Hepatocyte (in vitro differentiated cells): ENCODE results near the gene STARD7. TPM values are rescaled to one million over a fixed set of nuclear protein-coding genes. Genes with fewer than 3 reads are reported as not detected.

Source experiments
- DNase-seq: peaks from one replicate; pipeline ENCODE4 v3.0.0-alpha.2; 2016; ENCODE audit warnings: low spot score
- H2AFZ ChIP-seq: fragments of 200-600 bp; sonication (generic); 2 replicates; pipeline ENCODE4 v1.6.0; 2016; ENCODE audit warnings: antibody characterized with exemption, mild to moderate bottlenecking
- H3K27ac ChIP-seq: fragments of 200-600 bp; sonication (generic); 2 replicates; pipeline ENCODE4 v1.5.1; 2016; ENCODE audit warnings: mild to moderate bottlenecking
- H3K27me3 ChIP-seq: fragments of 200-600 bp; sonication (generic); 2 replicates; pipeline ENCODE4 v1.6.1; 2016
- H3K36me3 ChIP-seq: fragments of 200-600 bp; sonication (generic); replicated peaks from 2 replicates; pipeline ENCODE4 v1.5.1; 2016; ENCODE audit warnings: low read depth; ENCODE audit not compliant: insufficient read depth
- H3K4me1 ChIP-seq: fragments of 200-600 bp; sonication (generic); 2 replicates; pipeline ENCODE4 v1.5.1; 2016; ENCODE audit warnings: mild to moderate bottlenecking, moderate library complexity; ENCODE audit not compliant: insufficient read depth
- H3K4me2 ChIP-seq: fragments of 200-600 bp; sonication (generic); 2 replicates; pipeline ENCODE4 v1.6.0; 2016
- H3K4me3 ChIP-seq: fragments of 200-600 bp; sonication (generic); 2 replicates; pipeline ENCODE4 v1.5.1; 2016; ENCODE audit warnings: mild to moderate bottlenecking
- H3K79me2 ChIP-seq: fragments of 200-600 bp; sonication (generic); 2 replicates; pipeline ENCODE4 v1.6.0; 2017; ENCODE audit warnings: mild to moderate bottlenecking
- H3K9me2 ChIP-seq: fragments of 200-600 bp; sonication (generic); replicated peaks from 2 replicates; pipeline ENCODE4 v1.6.0; 2017; ENCODE audit warnings: mild to moderate bottlenecking; ENCODE audit not compliant: insufficient read depth
- H3K9me3 ChIP-seq: fragments of 200-600 bp; sonication (generic); 2 replicates; pipeline ENCODE4 v1.5.1; 2016; ENCODE audit warnings: low read depth, mild to moderate bottlenecking
- H4K20me1 ChIP-seq: fragments of 200-600 bp; sonication (generic); 2 replicates; pipeline ENCODE4 v1.6.0; 2016; ENCODE audit warnings: mild to moderate bottlenecking; ENCODE audit not compliant: insufficient read depth, poor library complexity, severe bottlenecking
- CTCF ChIP-seq: fragments of 200-600 bp; sonication (generic); IDR thresholded peaks from 2 replicates; pipeline ENCODE4 v1.5.1; 2016; ENCODE audit warnings: antibody characterized with exemption, mild to moderate bottlenecking; ENCODE audit not compliant: poor library complexity
- EZH2 ChIP-seq: fragments of 200-600 bp; sonication (generic); IDR thresholded peaks from 2 replicates; pipeline ENCODE4 v1.6.1; 2016; ENCODE audit warnings: antibody characterized with exemption, mild to moderate bottlenecking, borderline replicate concordance
- EZH2phosphoT487 ChIP-seq: fragments of 200-600 bp; sonication (generic); IDR thresholded peaks from one replicate; pipeline ENCODE4 v1.6.1; 2018; ENCODE audit warnings: antibody characterized with exemption, mild to moderate bottlenecking, low read depth, moderate library complexity; ENCODE audit not compliant: unreplicated experiment, severe bottlenecking
- WGBS: methylation state at CpG from one replicate; pipeline ENCODE4 v1.1.6; 2016; ENCODE audit warnings: low lambda C conversion rate; ENCODE audit errors: missing lambda C conversion rate; 5-methylcytosine and 5-hydroxymethylcytosine counted together
- polyA plus RNA-seq: library from polyadenylated mRNA; unstranded; fragments of >200 nt; fragmentation: Nextera tagmentation; extraction: Ambion mirVana; gene quantifications from 2 replicates; pipeline ENCODE4 v1.2.1, GENCODE V29; 2016
- total RNA-seq: library from RNA; depleted of rRNA; stranded (reverse); fragments of >200 nt; gene quantifications from 2 replicates; pipeline ENCODE4 v1.2.3, GENCODE V29; 2014

The STARD7 gene
- total and polyA plus RNA-seq, 2 experiments from 2014 or later: 101 to 138 TPM

DNA sequence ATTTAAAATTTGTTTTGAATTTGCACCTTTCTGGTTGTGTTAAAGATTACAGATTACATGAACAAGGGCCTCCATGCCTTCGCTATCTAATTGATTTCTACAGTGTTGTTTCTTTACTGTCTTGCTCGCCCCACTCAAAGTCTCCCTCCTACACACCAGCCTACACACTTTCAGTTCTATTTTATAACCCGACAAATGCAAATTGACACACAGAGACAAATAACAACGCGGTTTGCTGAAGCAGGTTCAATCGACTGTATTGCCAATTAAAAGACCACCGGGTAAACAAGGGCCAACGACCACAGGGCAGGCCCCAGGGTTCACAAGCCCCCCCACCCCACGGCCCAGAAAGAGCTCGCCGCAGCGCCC is 869 bp downstream of the STARD7 start:
- Histone ChIP-seq H3K4me3 (peak overlapping the region; percentile 65), H3K4me2 (peak overlapping the region; percentile 91), H3K27ac (peak overlapping the region; percentile 99), H3K4me1 (peaks cover 45% of the 10 kb centered on the region), H4K20me1 (peaks cover 50% of the 10 kb centered on the region), H2AFZ (peak overlapping the region; percentile 64), H3K27me3 (no peaks in the 10 kb centered on the region), H3K9me3 (no peaks in the 10 kb centered on the region), H3K79me2 (peaks cover 65% of the 10 kb centered on the region), H3K36me3 (no peaks in the 10 kb centered on the region), H3K9me2 (no peaks in the 10 kb centered on the region)
- 1% methylated on average over 12 of the region's 12 CpGs for WGBS
- DNase-seq: no peak
- TF ChIP-seq EZH2 (no peak), CTCF (no peak), EZH2phosphoT487 (no peak)

DNA sequence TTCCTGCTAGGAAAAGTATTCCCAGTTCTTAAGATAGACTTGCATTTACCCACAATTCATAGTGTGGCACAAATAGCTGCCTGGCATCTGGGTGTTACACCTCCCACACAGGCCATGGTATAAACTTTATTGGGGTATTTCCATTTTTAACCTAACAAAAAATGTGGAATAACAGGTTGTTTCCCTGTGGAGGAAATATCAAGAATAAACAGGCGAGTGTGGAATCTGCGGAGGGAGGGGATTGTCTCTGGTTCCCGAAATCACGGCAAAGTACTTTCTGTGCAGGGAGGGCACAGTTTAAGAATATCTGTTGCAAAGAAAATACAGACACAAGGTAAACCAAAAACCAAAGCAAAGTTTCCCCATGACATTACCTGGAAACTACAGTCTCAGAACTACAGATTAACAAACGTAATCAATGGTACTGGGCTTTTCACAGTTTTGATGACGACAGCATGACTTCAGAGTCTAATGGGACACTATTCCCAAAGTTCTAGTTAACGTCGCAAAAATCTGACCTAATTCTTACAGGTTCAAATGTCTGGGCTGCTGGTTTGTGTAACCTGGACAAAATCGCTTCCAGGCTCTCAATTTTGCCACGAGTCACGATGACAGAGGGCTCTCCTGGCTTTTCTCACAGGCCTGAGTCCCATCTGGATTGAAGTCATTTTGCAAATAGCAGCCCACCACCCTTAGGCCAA is 1.4 kb downstream of the STARD7 start:
- Histone ChIP-seq H3K27me3 (no peaks in the 10 kb centered on the region), H3K4me3 (peak overlapping the region; percentile 65), H2AFZ (peak overlapping the region; percentile 64), H3K4me1 (peaks cover 48% of the 10 kb centered on the region), H3K4me2 (peak overlapping the region; percentile 91), H3K9me2 (no peaks in the 10 kb centered on the region), H4K20me1 (peaks cover 55% of the 10 kb centered on the region), H3K36me3 (no peaks in the 10 kb centered on the region), H3K79me2 (peaks cover 71% of the 10 kb centered on the region), H3K27ac (peak overlapping the region; percentile 99), H3K9me3 (no peaks in the 10 kb centered on the region)
- no peak for TF ChIP-seq CTCF
- WGBS: 7% methylated on average over 11 of the region's 11 CpGs
- DNase-seq: no peak

DNA sequence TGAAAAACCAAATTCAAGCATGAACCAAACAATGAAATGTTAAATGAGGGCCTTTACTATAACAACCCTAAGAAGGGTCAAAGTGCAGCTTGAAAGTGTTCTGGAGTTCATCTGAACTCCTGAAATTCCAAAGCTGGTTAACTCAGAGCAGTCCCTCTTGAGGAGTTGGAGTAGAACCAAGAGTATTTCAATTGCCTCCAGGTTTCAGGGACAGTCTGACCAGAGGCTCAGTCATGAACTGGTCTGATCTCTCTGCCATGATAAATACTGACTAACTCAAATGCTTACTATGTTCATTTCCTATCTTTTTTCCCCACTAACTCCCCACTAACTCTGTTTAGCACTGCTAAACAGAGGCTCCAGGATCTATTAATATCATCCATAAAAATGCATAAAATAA is 2.7 kb downstream of the STARD7 start:
- H3K9me2 ChIP-seq: no peaks in the 10 kb centered on the region
- TF ChIP-seq EZH2 (no peak), CTCF (no peak), EZH2phosphoT487 (no peak)
- peaks cover 69% of the 10 kb centered on the region for H4K20me1 ChIP-seq
- peaks cover 84% of the 10 kb centered on the region for H3K79me2 ChIP-seq
- peak overlapping the region; percentile 58 for H3K27ac ChIP-seq
- H3K27me3 ChIP-seq: no peaks in the 10 kb centered on the region
- no peaks in the 10 kb centered on the region for H3K9me3 ChIP-seq
- H2AFZ ChIP-seq: no peak overlapping the region
- peak overlapping the region; percentile 1 for H3K4me3 ChIP-seq
- peak overlapping the region; percentile 67 for H3K4me2 ChIP-seq
- peaks cover 53% of the 10 kb centered on the region for H3K4me1 ChIP-seq
- no peak for DNase-seq
- no peaks in the 10 kb centered on the region for H3K36me3 ChIP-seq
